IPS DF 6.9 (cell line): Measurements from ENCODE around the gene HMGB2.

Experiments used
- DNase-seq: peaks from one replicate; pipeline ENCODE4 v3.0.0-alpha.2; 2013; ENCODE audit warnings: low read depth, low spot score
- H3K27ac ChIP-seq: one replicate; pipeline ENCODE4 v1.5.1; 2013; ENCODE audit warnings: low read length, control low read depth
- H3K27me3 ChIP-seq: 2 replicates; pipeline ENCODE4 v1.6.1; 2013; ENCODE audit warnings: mild to moderate bottlenecking, low read length; ENCODE audit not compliant: control insufficient read depth, insufficient read depth
- H3K36me3 ChIP-seq: 2 replicates; pipeline ENCODE4 v1.6.1; 2013; ENCODE audit warnings: low read length; ENCODE audit not compliant: control insufficient read depth, insufficient read depth
- H3K4me1 ChIP-seq: 2 replicates; pipeline ENCODE4 v1.6.1; 2013; ENCODE audit warnings: low read length; ENCODE audit not compliant: control insufficient read depth, insufficient read depth
- H3K4me3 ChIP-seq: 2 replicates; pipeline ENCODE4 v1.5.1; 2013; ENCODE audit warnings: mild to moderate bottlenecking, low read length
- H3K9me3 ChIP-seq: 2 replicates; pipeline ENCODE4 v1.6.1; 2013; ENCODE audit warnings: low read length, inconsistent platforms; ENCODE audit not compliant: control insufficient read depth, insufficient read depth
- WGBS: extraction: QIAGEN DNeasy Blood & Tissue Kit; methylation state at CpG from one replicate; pipeline ENCODE4 v1.1.7; 2013; ENCODE audit warnings: mixed read lengths, missing lambda C conversion rate; ENCODE audit not compliant: insufficient read length, insufficient coverage; 5-methylcytosine and 5-hydroxymethylcytosine counted together

HMGB2 gene

DNA sequence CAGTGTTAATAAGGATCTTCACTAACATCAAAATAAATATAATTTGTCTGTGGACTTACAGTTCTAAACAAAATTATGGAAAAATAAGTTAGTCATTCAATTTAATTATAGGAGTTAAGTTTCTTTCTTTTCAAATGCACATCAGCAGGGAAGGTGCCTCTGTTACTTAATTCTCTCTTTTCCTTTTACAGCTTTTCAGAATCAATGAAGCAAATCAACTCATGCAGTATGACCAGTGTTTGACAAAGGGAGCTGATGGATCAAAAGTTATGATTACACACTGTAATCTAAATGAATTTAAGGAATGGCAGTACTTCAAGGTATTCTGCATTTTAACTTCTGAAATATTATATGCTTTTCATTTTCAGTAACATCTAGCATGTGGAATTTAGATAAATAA lies 15.9 kb downstream of the HMGB2 start:
- Histone ChIP-seq H3K4me3 (no peak overlapping the region), H3K27me3 (no peaks in the 10 kb centered on the region), H3K4me1 (no peaks in the 10 kb centered on the region; the same call in 1 of the 2 replicates), H3K36me3 (peaks cover 4% of the 10 kb centered on the region; the same call in 1 of the 2 replicates), H3K27ac (no peak overlapping the region), H3K9me3 (no peaks in the 10 kb centered on the region)
- no peak for DNase-seq

DNA sequence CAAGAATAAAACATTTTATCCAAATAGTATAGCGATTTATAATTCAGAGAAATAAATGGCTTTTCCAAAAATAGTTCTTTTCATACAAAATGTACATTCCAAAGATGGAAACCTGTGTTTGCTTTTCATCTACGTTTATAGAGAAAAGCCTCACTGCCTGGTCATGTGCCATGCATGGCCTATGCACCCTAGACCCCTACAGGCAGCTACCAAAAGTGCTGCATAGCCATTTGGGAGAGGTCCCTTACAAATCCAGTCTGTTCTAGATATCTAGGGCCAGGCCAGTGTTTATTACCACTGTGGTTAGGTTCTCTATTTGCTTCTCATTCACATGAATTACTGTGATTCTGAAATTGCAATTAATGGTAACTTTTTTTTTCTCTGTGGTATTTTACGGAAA lies 17.2 kb downstream of the HMGB2 start:
- Histone ChIP-seq H3K27me3 (no peaks in the 10 kb centered on the region), H3K4me3 (no peak overlapping the region), H3K4me1 (peaks cover 1% of the 10 kb centered on the region), H3K27ac (no peak overlapping the region), H3K36me3 (peaks cover 4% of the 10 kb centered on the region; the same call in 1 of the 2 replicates), H3K9me3 (no peaks in the 10 kb centered on the region)
- DNase-seq, result no peak
- WGBS, result no CpG with 5 or more reads among the region's 3 CpGs

DNA sequence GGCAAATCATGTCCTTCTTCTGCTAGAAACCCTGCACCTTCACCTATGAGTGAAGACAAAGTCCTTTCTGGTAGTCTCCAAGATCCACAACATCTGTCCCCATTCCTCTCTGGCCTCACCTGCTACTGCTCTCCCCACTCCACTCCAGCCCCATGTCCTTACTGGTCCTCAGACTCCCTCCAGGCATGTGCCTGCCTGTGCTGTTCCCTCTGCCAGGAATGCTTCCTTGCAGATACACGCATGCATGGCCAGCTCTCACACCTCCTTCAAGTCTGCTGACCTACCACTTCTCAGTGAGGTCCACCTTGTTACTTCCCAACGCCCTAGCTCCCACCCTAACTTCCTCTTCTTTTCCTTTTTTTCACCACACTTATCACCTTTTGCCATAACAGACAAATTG lies 18.1 kb downstream of the HMGB2 start:
- no peaks in the 10 kb centered on the region for H3K9me3 ChIP-seq
- WGBS, result 100% methylated on average over 1 of the region's 2 CpGs

DNA sequence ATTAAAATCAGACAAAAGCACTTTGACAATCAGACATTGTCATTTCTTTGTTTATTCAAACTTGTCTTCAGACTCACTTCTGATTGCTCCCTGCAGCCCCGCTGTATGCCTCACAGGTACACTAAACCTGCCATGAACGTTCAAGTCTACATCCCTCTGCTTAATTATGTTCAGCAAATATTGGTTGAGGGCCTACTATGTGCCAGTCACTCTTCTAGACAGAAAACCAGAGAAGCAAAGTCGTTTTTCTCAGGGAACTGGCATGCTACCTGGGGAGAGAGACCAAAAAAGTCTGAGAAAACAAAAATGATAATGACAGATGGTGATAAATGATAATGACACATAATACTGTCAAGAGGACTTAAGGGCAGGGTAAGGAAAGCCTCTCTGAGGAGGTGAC lies 19.4 kb downstream of the HMGB2 start:
- H3K36me3 ChIP-seq, result peaks cover 4% of the 10 kb centered on the region; the same call in 1 of the 2 replicates

More for the DNA sequence above, 18.1 kb downstream of the HMGB2 start:
- Histone ChIP-seq H3K4me1 (peaks cover 1% of the 10 kb centered on the region), H3K27ac (no peak overlapping the region), H3K36me3 (peaks cover 4% of the 10 kb centered on the region; the same call in 1 of the 2 replicates), H3K4me3 (no peak overlapping the region), H3K27me3 (no peaks in the 10 kb centered on the region)
- DNase-seq, result no peak

DNA sequence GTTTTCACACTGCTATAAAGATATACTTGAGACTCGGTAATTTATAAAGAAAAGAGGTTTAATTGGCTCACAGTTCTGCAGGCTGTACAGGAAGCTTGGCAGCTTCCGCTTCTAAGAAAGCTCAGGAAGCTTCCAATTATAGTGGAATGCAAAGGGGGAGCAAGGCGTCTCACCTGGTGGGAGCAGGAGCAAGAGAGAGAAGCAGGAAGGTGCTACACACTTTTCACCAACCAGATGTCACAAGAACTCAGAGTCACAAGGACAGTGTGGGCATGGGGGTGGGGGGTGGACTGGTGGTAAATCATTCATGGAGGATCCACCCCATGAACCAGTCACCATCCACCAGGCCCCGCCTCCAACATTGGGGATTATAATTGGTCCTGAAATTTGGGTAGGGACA lies 22.8 kb downstream of the HMGB2 start:
- Histone ChIP-seq H3K36me3 (peaks cover 4% of the 10 kb centered on the region; the same call in 1 of the 2 replicates), H3K27ac (no peak overlapping the region), H3K27me3 (no peaks in the 10 kb centered on the region), H3K4me3 (no peak overlapping the region), H3K4me1 (peaks cover 1% of the 10 kb centered on the region; the same call in 1 of the 2 replicates), H3K9me3 (no peaks in the 10 kb centered on the region)
- DNase-seq, result no peak
- no CpG with 5 or more reads among the region's 4 CpGs for WGBS

More for the DNA sequence above, 19.4 kb downstream of the HMGB2 start:
- no peaks in the 10 kb centered on the region for H3K27me3 ChIP-seq
- no peak for DNase-seq
- no peak overlapping the region for H3K27ac ChIP-seq
- no peak overlapping the region for H3K4me3 ChIP-seq
- no peaks in the 10 kb centered on the region for H3K9me3 ChIP-seq
- WGBS, result no CpG with 5 or more reads among the region's 3 CpGs
- H3K4me1 ChIP-seq, result peaks cover 1% of the 10 kb centered on the region

DNA sequence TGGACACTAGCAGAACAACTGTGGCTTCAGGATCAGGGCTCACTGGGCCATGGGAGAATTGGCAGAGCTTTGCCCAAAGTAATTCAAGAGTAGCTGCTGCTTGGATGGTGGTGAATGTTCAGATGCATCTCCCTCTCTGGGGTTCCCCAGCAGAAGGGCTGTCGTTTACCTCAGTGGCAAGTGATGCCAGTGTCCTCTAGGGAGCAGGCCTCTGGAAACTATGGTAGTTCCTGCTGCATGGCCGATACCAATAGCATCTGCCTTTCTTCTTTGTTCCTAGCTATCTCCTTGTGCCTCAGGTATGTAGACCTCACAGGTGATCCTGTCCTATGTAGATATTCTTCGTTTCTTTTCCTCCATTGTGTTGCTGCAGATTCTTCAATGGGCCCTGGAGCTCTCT lies 26.4 kb downstream of the HMGB2 start:
- Histone ChIP-seq H3K36me3 (no peaks in the 10 kb centered on the region; the same call in 1 of the 2 replicates), H3K27ac (no peak overlapping the region), H3K27me3 (no peaks in the 10 kb centered on the region), H3K9me3 (no peaks in the 10 kb centered on the region), H3K4me3 (no peak overlapping the region), H3K4me1 (peaks cover 1% of the 10 kb centered on the region; the same call in 1 of the 2 replicates)
- no CpG with 5 or more reads among the region's 3 CpGs for WGBS
- no peak for DNase-seq

DNA sequence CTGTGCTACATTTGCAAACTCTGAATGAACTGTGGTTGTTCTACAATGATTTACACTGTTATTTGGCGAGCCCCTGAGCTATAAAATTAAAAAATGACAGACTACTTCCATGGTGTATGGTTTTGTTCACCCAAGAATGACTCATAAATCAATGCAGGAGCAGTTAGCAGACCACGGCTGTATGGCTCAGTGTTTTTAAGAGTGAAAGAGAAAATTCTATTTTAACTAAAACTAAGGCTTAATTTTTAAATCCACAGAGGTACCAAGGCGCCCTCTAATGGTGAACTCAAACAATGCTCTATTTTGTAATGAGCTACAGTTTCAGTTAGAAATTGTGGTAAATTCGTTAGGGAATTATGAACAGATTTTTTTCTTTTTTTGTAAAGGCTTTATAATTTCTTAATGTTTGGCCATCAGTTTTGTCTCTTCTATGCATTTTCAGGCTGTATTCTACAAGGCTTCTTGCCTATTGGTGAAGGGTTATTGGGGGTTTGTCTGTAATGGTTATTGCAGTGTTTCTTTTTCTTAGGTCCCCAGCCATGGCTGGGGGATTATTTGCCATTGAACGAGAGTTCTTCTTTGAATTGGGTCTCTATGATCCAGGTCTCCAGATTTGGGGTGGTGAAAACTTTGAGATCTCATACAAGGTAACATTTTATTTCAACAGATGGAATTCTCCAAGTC lies 32.5 kb downstream of the HMGB2 start:
- DNase-seq, result no peak
- Histone ChIP-seq H3K36me3 (no peaks in the 10 kb centered on the region; the same call in 1 of the 2 replicates), H3K27ac (no peak overlapping the region), H3K4me1 (no peaks in the 10 kb centered on the region), H3K27me3 (no peaks in the 10 kb centered on the region), H3K9me3 (no peaks in the 10 kb centered on the region), H3K4me3 (no peak overlapping the region)
- WGBS, result no CpG with 5 or more reads among the region's 5 CpGs

DNA sequence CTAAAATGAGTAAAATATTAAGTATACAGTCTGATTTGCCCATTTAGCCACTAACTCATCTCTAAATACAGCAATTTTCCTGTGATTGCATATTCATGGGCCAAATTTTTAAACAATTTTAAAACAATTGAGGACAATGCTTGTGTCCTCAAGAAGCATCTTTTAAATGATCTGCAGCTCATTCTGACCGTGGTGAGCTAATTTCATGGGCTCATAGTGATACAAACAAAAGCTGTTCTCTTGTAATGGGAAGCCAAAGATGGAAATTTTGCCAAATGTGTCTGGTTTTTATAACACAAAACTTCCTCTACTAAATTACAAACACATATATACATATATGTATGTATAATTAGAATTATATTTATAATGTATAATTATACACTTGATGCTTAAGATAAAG lies 39.7 kb downstream of the HMGB2 start:
- H3K9me3 ChIP-seq, result no peaks in the 10 kb centered on the region
- no CpG with 5 or more reads among the region's 1 CpG for WGBS
- no peaks in the 10 kb centered on the region; the same call in 1 of the 2 replicates for H3K36me3 ChIP-seq
- no peaks in the 10 kb centered on the region for H3K27me3 ChIP-seq
- no peak overlapping the region for H3K27ac ChIP-seq
- DNase-seq, result no peak
- H3K4me1 ChIP-seq, result no peaks in the 10 kb centered on the region
- H3K4me3 ChIP-seq, result no peak overlapping the region

DNA sequence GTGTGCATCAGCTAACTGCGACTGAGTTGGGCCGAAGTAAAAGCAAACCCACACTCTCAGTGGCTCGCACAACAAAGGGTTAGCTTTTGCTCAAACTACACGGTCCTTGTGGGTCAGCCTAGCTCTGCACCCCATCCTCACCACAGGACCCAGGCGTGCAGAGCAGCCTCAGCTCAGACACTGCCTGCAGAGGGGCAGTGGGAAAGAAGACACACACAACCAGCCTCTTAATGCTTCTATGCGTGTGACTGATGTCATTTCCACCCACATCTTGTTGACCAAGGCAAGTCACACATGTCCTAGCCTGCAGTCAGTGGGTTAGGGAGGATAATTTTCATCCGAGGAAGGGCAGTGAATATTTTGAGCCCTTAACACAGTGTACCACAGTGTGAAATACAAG lies 40.5 kb downstream of the HMGB2 start:
- WGBS, result no CpG with 5 or more reads among the region's 7 CpGs
- no peak overlapping the region for H3K4me3 ChIP-seq
- no peak for DNase-seq
- H3K4me1 ChIP-seq, result no peaks in the 10 kb centered on the region
- no peaks in the 10 kb centered on the region for H3K9me3 ChIP-seq
- no peaks in the 10 kb centered on the region for H3K27me3 ChIP-seq
- H3K36me3 ChIP-seq, result no peaks in the 10 kb centered on the region; the same call in 1 of the 2 replicates
- no peak overlapping the region for H3K27ac ChIP-seq

DNA sequence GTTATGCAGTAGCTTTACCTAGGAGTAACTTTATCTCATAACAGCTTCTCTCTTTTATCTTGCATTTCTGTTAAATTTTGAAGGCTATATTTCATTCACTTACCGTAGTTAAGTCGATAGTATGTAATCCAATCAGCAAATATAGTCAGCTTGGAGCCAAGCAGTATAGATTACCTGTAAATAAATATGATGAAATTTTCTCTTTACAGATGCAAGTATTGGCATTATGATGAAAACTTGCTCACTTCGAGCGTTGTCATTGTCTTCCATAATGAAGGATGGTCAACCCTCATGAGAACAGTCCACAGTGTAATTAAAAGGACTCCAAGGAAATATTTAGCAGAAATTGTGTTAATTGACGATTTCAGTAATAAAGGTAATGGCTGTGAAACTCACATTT lies 42.3 kb downstream of the HMGB2 start:
- H3K27ac ChIP-seq, result no peak overlapping the region
- H3K27me3 ChIP-seq, result no peaks in the 10 kb centered on the region
- WGBS, result no CpG with 5 or more reads among the region's 5 CpGs
- no peak overlapping the region for H3K4me3 ChIP-seq
- H3K9me3 ChIP-seq, result peaks cover 3% of the 10 kb centered on the region; the same call in 1 of the 2 replicates
- no peak for DNase-seq
- H3K36me3 ChIP-seq, result no peaks in the 10 kb centered on the region
- H3K4me1 ChIP-seq, result no peaks in the 10 kb centered on the region

DNA sequence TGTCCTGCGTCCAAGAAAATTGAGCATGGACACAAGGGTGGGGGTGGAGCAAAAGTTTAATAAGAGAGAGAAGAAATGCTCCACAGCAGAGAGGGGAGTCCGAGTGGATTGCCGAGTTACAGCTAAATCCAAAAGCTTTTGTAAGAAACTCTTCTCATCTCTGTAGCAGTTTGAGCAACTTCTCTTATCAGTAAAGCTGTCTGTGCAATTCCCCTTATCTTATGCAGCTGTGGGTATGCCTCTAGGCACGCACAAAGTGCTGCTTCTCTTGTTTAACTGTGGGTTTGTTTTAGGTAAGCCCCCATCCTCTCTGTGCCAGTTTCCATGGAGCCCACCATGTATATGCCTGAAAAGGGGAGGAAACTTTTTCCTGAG lies 44.8 kb downstream of the HMGB2 start:
- H3K9me3 ChIP-seq, result peaks cover 3% of the 10 kb centered on the region; the same call in 1 of the 2 replicates
- no peak overlapping the region for H3K4me3 ChIP-seq
- no peaks in the 10 kb centered on the region for H3K27me3 ChIP-seq
- DNase-seq, result no peak
- no peaks in the 10 kb centered on the region for H3K4me1 ChIP-seq
- H3K27ac ChIP-seq, result no peak overlapping the region
- 0 out of 2 replicates have a peak, but pooled peaks cover 2% of the 10 kb centered on the region for H3K36me3 ChIP-seq
- no CpG with 5 or more reads among the region's 4 CpGs for WGBS
